HG03066 (cell line): ENCODE data around the gene TMEM184C.
A peak's percentile ranks its signal among the peaks of the same experiment; 100 is the strongest.

Experiments used
- ATAC-seq: cut with Tn5 transposase; IDR thresholded peaks from one replicate; pipeline ENCODE4 v1.9.1; 2021; ENCODE audit warnings: low read depth; ENCODE audit not compliant: unreplicated experiment

The TMEM184C gene

GRCh38 chr4:147599206-147599605, 18.0 kb upstream of the TMEM184C start:
- ATAC-seq = no peak

- ATAC-seq = no peak
These were observed 17.4 kb upstream of the TMEM184C start for GRCh38 chr4:147599769-147600168.

- ATAC-seq = no peak
These were observed 11.7 kb upstream of the TMEM184C start for GRCh38 chr4:147605499-147605898.

- ATAC-seq = no peak
These were observed 9.7 kb upstream of the TMEM184C start for GRCh38 chr4:147607471-147607870.

GRCh38 chr4:147610686-147611085, 6.5 kb upstream of the TMEM184C start:
- no peak for ATAC-seq

GRCh38 chr4:147616849-147617172, 386 bp upstream of the TMEM184C start:
- ATAC-seq = peak; percentile 4

GRCh38 chr4:147617841-147618691, 869 bp downstream of the TMEM184C start:
- ATAC-seq = peak; percentile 12

GRCh38 chr4:147620315-147620714, 3.1 kb downstream of the TMEM184C start:
- no peak for ATAC-seq

GRCh38 chr4:147625733-147626132, 8.5 kb downstream of the TMEM184C start:
- no peak for ATAC-seq

GRCh38 chr4:147626903-147627302, 9.7 kb downstream of the TMEM184C start:
- no peak for ATAC-seq

GRCh38 chr4:147628415-147628814, 11.2 kb downstream of the TMEM184C start:
- no peak for ATAC-seq

- no peak for ATAC-seq
These were observed 12.9 kb downstream of the TMEM184C start for GRCh38 chr4:147629783-147630730.

GRCh38 chr4:147633113-147633512, 15.9 kb downstream of the TMEM184C start:
- no peak for ATAC-seq

- no peak for ATAC-seq
These were observed 16.4 kb downstream of the TMEM184C start for GRCh38 chr4:147633643-147634042.

GRCh38 chr4:147635348-147635747, 18.2 kb downstream of the TMEM184C start:
- ATAC-seq = no peak

- ATAC-seq = no peak
These were observed 21.2 kb downstream of the TMEM184C start for GRCh38 chr4:147638365-147638764.

GRCh38 chr4:147638942-147639341, 21.7 kb downstream of the TMEM184C start:
- peak; percentile 63 for ATAC-seq

GRCh38 chr4:147639388-147639787, 22.2 kb downstream of the TMEM184C start:
- no peak for ATAC-seq

- no peak for ATAC-seq
These were observed 23.1 kb downstream of the TMEM184C start for GRCh38 chr4:147640331-147640730.

GRCh38 chr4:147643616-147644015, 26.4 kb downstream of the TMEM184C start:
- no peak for ATAC-seq

GRCh38 chr4:147644471-147644870, 27.3 kb downstream of the TMEM184C start:
- no peak for ATAC-seq
